HG02763 (cell line): ENCODE results near the gene MAMLD1.

Source experiments
- ATAC-seq: cut with Tn5 transposase; IDR thresholded peaks from one replicate; pipeline ENCODE4 v1.9.1; 2021; ENCODE audit warnings: mild to moderate bottlenecking, moderate library complexity; ENCODE audit not compliant: unreplicated experiment

Gene MAMLD1

GRCh38 chrX:150352114-150352513, 11.0 kb upstream of the MAMLD1 start:
- ATAC-seq = no peak

- no peak for ATAC-seq
These were observed 10.5 kb upstream of the MAMLD1 start for GRCh38 chrX:150352581-150352980.

- ATAC-seq = no peak
These were observed 7.2 kb upstream of the MAMLD1 start for GRCh38 chrX:150355913-150356312.

- no peak for ATAC-seq
These were observed 5.3 kb upstream of the MAMLD1 start for GRCh38 chrX:150357790-150358189.

GRCh38 chrX:150358651-150359050, 4.5 kb upstream of the MAMLD1 start:
- ATAC-seq = no peak

- ATAC-seq = no peak
These were observed 2.8 kb upstream of the MAMLD1 start for GRCh38 chrX:150360331-150360730.

- ATAC-seq = no peak
These were observed 1.9 kb upstream of the MAMLD1 start for GRCh38 chrX:150361070-150361776.

- no peak for ATAC-seq
These were observed 1.3 kb upstream of the MAMLD1 start for GRCh38 chrX:150361777-150362351.

GRCh38 chrX:150363561-150364346, 637 bp downstream of the MAMLD1 start:
- no peak for ATAC-seq

- ATAC-seq = no peak
These were observed 1.4 kb downstream of the MAMLD1 start for GRCh38 chrX:150364347-150365050.

- ATAC-seq = no peak
These were observed 2.2 kb downstream of the MAMLD1 start for GRCh38 chrX:150365051-150365989.

GRCh38 chrX:150365990-150366911, 3.1 kb downstream of the MAMLD1 start:
- no peak for ATAC-seq

- ATAC-seq = no peak
These were observed 3.9 kb downstream of the MAMLD1 start for GRCh38 chrX:150366951-150367545.

- ATAC-seq = no peak
These were observed 7.6 kb downstream of the MAMLD1 start for GRCh38 chrX:150370589-150371312.

GRCh38 chrX:150371877-150372276, 8.8 kb downstream of the MAMLD1 start:
- no peak for ATAC-seq

GRCh38 chrX:150372280-150372679, 9.2 kb downstream of the MAMLD1 start:
- ATAC-seq = no peak

- ATAC-seq = no peak
These were observed 9.6 kb downstream of the MAMLD1 start for GRCh38 chrX:150372756-150373155.

- ATAC-seq = no peak
These were observed 12.2 kb downstream of the MAMLD1 start for GRCh38 chrX:150375243-150375770.
